ENCODE data around the gene OBSCN.

DNA sequence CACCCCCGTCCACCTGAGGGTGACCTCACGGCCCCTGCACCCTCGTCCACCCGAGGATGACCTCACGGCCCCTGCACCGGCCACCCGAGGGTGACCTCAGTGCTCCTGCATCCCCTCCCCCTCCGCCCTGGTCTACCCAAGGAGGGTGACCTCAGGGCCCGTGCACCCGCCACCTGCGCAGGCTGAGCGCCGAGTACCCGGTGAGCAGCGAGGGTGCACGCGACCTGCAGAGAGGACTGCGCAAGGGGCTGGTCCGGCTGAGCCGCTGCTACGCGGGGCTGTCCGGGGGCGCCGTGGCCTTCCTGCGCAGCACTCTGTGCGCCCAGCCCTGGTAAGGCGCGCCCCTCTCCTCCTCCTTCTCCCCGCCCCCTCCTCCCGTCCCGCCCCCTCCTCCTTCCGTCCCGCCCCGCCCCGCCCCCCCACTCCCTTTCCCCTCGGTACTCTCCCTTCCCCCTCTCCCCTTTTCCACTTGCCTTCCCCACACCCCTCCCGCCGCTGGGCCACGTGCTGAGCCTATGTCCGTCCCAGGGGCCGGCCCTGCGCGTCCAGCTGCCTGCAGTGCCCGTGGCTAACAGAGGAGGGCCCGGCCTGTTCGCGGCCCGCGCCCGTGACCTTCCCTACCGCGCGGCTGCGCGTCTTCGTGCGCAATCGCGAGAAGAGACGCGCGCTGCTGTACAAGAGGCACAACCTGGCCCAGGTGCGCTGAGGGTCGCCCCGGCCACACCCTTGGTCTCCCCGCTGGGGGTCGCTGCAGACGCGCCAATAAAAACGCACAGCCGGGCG is 170.4 kb downstream of the OBSCN start:
- TF ChIP-seq, protein P1, sequence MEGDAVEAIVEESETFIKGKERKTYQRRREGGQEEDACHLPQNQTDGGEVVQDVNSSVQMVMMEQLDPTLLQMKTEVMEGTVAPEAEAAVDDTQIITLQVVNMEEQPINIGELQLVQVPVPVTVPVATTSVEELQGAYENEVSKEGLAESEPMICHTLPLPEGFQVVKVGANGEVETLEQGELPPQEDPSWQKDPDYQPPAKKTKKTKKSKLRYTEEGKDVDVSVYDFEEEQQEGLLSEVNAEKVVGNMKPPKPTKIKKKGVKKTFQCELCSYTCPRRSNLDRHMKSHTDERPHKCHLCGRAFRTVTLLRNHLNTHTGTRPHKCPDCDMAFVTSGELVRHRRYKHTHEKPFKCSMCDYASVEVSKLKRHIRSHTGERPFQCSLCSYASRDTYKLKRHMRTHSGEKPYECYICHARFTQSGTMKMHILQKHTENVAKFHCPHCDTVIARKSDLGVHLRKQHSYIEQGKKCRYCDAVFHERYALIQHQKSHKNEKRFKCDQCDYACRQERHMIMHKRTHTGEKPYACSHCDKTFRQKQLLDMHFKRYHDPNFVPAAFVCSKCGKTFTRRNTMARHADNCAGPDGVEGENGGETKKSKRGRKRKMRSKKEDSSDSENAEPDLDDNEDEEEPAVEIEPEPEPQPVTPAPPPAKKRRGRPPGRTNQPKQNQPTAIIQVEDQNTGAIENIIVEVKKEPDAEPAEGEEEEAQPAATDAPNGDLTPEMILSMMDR (IDR thresholded peaks at IDR 0.05): peak; percentile 28 to 73 (median 62)
- TF ChIP-seq POLR2A (IDR thresholded peaks at IDR 0.05): peak in 2 of 3 donors; percentile 35 to 44
